Measurements from ENCODE around the gene ZFYVE9. TPM values are rescaled to one million over a fixed set of nuclear protein-coding genes. Genes with fewer than 3 reads are reported as not detected.

ZFYVE9 gene
- total and polyA plus RNA-seq, 10 donors = 0.72 to 16.7 (median 9.2) TPM

DNA sequence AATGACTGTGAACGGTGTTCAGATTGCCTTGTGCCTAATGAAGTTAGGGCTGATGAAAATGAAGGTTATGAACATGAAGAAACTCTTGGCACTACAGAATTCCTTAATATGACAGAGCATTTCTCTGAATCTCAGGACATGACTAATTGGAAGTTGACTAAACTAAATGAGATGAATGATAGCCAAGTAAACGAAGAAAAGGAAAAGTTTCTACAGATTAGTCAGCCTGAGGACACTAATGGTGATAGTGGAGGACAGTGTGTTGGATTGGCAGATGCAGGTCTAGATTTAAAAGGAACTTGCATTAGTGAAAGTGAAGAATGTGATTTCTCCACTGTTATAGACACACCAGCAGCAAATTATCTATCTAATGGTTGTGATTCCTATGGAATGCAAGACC lies 96.6 kb downstream of the ZFYVE9 start:
- WGBS, 5 donors = 53 to 81% (median 79%) methylated on average over 2 of the region's 2 CpGs
- peaks cover 0 to 10% (median 0%) of the 10 kb centered on the region in 6 donors for H3K36me3 ChIP-seq
- H3K4me1 ChIP-seq = peaks cover 0 to 29% (median 15%) of the 10 kb centered on the region in 6 donors
- H3K9me3 ChIP-seq = no peaks in the 10 kb centered on the region
- DNase-seq = no peak
- no peak overlapping the region for H3K4me3 ChIP-seq
- intact Hi-C loops (cut with DNase I; ENCODE audit: low total_unique reads) = no loop called here
- TF ChIP-seq CTCF (IDR thresholded peaks at IDR 0.05 in 8 of 11, conservative IDR thresholded peaks at IDR 0.05 in 3 of 11) (no peak), POLR2AphosphoS5 (IDR thresholded peaks at IDR 0.05) (no peak), POLR2A (IDR thresholded peaks at IDR 0.05) (no peak)
- no peak overlapping the region for H3K27ac ChIP-seq
- H3K27me3 ChIP-seq (replicated peaks in 1 of 7) = peaks cover 0 to 94% (median 21%) of the 10 kb centered on the region in 7 donors

- no peak for DNase-seq
- Histone ChIP-seq H3K4me3 (no peak overlapping the region), H3K9me3 (no peaks in the 10 kb centered on the region), H3K27me3 (replicated peaks in 1 of 7) (peaks cover 0 to 94% (median 21%) of the 10 kb centered on the region in 7 donors), H3K4me1 (peaks cover 0 to 29% (median 15%) of the 10 kb centered on the region in 6 donors), H3K36me3 (peaks cover 0 to 10% (median 0%) of the 10 kb centered on the region in 6 donors), H3K27ac (no peak overlapping the region)
- TF ChIP-seq POLR2A (IDR thresholded peaks at IDR 0.05) (no peak), CTCF (IDR thresholded peaks at IDR 0.05 in 8 of 11, conservative IDR thresholded peaks at IDR 0.05 in 3 of 11) (no peak), POLR2AphosphoS5 (IDR thresholded peaks at IDR 0.05) (no peak)
- 78 to 95% (median 85%) methylated on average over 3 of the region's 3 CpGs for WGBS, 5 donors
- intact Hi-C loops (cut with DNase I; ENCODE audit: low total_unique reads) = no loop called here
Measured at GRCh38 chr1:52238887-52239707, 97.2 kb downstream of the ZFYVE9 start.

- Histone ChIP-seq H3K9me3 (no peaks in the 10 kb centered on the region), H3K4me3 (no peak overlapping the region), H3K27ac (no peak overlapping the region), H3K36me3 (peaks cover 0 to 10% (median 0%) of the 10 kb centered on the region in 6 donors), H3K4me1 (peaks cover 0 to 29% (median 15%) of the 10 kb centered on the region in 6 donors), H3K27me3 (replicated peaks in 1 of 7) (peaks cover 0 to 94% (median 21%) of the 10 kb centered on the region in 7 donors)
- intact Hi-C loops (cut with DNase I; ENCODE audit: low total_unique reads) = no loop called here
- no peak for TF ChIP-seq POLR2A (IDR thresholded peaks at IDR 0.05)
- no peak for TF ChIP-seq CTCF (IDR thresholded peaks at IDR 0.05 in 8 of 11, conservative IDR thresholded peaks at IDR 0.05 in 3 of 11)
- TF ChIP-seq POLR2AphosphoS5 (IDR thresholded peaks at IDR 0.05) = no peak
- 10 to 19% (median 14%) methylated on average over 1 of the region's 1 CpG for WGBS, 5 donors
- DNase-seq = no peak
Measured at GRCh38 chr1:52239708-52240001, 97.8 kb downstream of the ZFYVE9 start.

GRCh38 chr1:52240592-52241210 lies 98.8 kb downstream of the ZFYVE9 start:
- DNase-seq = no peak
- no peaks in the 10 kb centered on the region for H3K9me3 ChIP-seq
- peaks cover 0 to 93% (median 17%) of the 10 kb centered on the region in 7 donors for H3K27me3 ChIP-seq (replicated peaks in 1 of 7)
- WGBS, 5 donors = 13 to 39% (median 19%) methylated on average over 4 of the region's 4 CpGs
- no peak overlapping the region for H3K4me3 ChIP-seq
- H3K36me3 ChIP-seq = peaks cover 0 to 10% (median 0%) of the 10 kb centered on the region in 6 donors
- H3K4me1 ChIP-seq = peaks cover 0 to 29% (median 15%) of the 10 kb centered on the region in 6 donors
- intact Hi-C loops (cut with DNase I; ENCODE audit: low total_unique reads) = no loop called here
- no peak overlapping the region for H3K27ac ChIP-seq
- TF ChIP-seq POLR2A (IDR thresholded peaks at IDR 0.05) (no peak), CTCF (IDR thresholded peaks at IDR 0.05 in 8 of 11, conservative IDR thresholded peaks at IDR 0.05 in 3 of 11) (no peak), POLR2AphosphoS5 (IDR thresholded peaks at IDR 0.05) (no peak)

Data from spleen (tissue), 11 donors.